A549 (cell line): Measurements from ENCODE around the gene CA7.

Experiments
- ATOH8 ChIP-seq: fragments of 250-450 bp; sonication (Bioruptor Pico); IDR thresholded peaks from 2 replicates; pipeline ENCODE4 v1.5.0; 2020; ENCODE audit warnings: low read depth, mild to moderate bottlenecking, moderate library complexity
- CHD2 ChIP-seq: fragments of 150-350 bp; IDR thresholded peaks from 2 replicates; pipeline ENCODE4 v1.6.1; 2014; ENCODE audit warnings: low read length; ENCODE audit not compliant: partially characterized antibody
- CTCF ChIP-seq: fragments of >200 bp; sonication (Bioruptor Twin); formaldehyde crosslinking; IDR thresholded peaks from 3 replicates; pipeline ENCODE4 v1.5.1; 2016
- HDAC2 ChIP-seq: fragments of 200-600 bp; sonication (generic); IDR thresholded peaks from 2 replicates; pipeline ENCODE4 v1.6.1; 2016
- JUNB ChIP-seq: fragments of >200 bp; sonication (Bioruptor Twin); formaldehyde crosslinking; IDR thresholded peaks from 2 replicates; pipeline ENCODE4 v1.6.1; 2016
- MAFK ChIP-seq: fragments of 450-650 bp; IDR thresholded peaks from 2 replicates; pipeline ENCODE4 v1.6.1; 2014; ENCODE audit not compliant: partially characterized antibody
- MAX ChIP-seq: IDR thresholded peaks from 2 replicates; pipeline ENCODE4 v1.6.1; 2012
- NR3C1 ChIP-seq: fragments of >200 bp; sonication (Bioruptor Twin); formaldehyde crosslinking; IDR thresholded peaks from 3 replicates; pipeline ENCODE4 v1.6.1; 2017
- POLR2A ChIP-seq: IDR thresholded peaks from 2 replicates; pipeline ENCODE4 v1.6.1; 2012; ENCODE audit warnings: mild to moderate bottlenecking, low read length
- SMC3 ChIP-seq: fragments of >200 bp; sonication (Bioruptor Twin); formaldehyde crosslinking; IDR thresholded peaks from 3 replicates; pipeline ENCODE4 v1.6.1; 2018; ENCODE audit warnings: inconsistent platforms
- SREBF2 ChIP-seq: fragments of 450-650 bp; IDR thresholded peaks from 2 replicates; pipeline ENCODE4 v1.6.1; 2014; ENCODE audit warnings: mild to moderate bottlenecking, moderate library complexity
- TP53 ChIP-seq: fragments of 250-450 bp; sonication (Bioruptor Pico); IDR thresholded peaks from 2 replicates; pipeline ENCODE4 v1.5.0; 2021; ENCODE audit warnings: mild to moderate bottlenecking, moderate library complexity
- USF2 ChIP-seq: fragments of 450-650 bp; IDR thresholded peaks from 2 replicates; pipeline ENCODE4 v1.6.1; 2014; ENCODE audit warnings: antibody characterized with exemption

- TF ChIP-seq CTCF (no peak), JUNB (no peak), POLR2A (no peak), CHD2 (no peak), ATOH8 (CRISPR knock-in tag) (no peak), TP53 (CRISPR knock-in tag) (no peak), SREBF2 (no peak), MAX (no peak), HDAC2 (no peak), MAFK (no peak), SMC3 (no peak), NR3C1 (no peak), USF2 (no peak)
Observed at GRCh38 chr16:66863707-66864106, 19.5 kb downstream of the CA7 start.
